HUDEP-2 (cell line): Measurements from ENCODE around the gene CCR6.

Experiments
- DNase-seq, 76 experiments: peaks; one replicate each; lab custom pipeline; 2025; ENCODE audit not compliant: unreplicated experiment in 76 of 76; lab: John Stamatoyannopoulos, UW

The CCR6 gene

DNA sequence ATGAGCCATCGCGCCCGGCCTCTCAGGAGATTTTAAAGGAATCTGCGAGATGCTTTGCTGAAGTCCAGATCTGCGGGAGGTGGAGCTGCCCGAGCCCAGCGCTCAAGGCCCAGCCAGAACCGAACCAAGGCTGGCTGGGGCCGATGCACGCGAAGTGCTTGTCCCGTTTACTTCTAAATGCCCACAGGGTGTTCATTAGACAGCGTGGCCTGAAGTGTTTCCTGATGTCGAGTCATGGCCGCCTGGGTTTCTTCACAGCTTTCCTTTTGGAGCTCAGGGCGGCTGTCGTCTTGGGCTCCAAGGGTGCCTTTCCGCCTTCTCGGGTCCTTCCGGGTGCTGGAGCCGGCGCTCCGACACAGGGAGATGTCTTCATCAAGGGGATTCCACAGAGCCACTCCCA, 25.1 kb upstream of the CCR6 start:
- DNase-seq: no peak

DNA sequence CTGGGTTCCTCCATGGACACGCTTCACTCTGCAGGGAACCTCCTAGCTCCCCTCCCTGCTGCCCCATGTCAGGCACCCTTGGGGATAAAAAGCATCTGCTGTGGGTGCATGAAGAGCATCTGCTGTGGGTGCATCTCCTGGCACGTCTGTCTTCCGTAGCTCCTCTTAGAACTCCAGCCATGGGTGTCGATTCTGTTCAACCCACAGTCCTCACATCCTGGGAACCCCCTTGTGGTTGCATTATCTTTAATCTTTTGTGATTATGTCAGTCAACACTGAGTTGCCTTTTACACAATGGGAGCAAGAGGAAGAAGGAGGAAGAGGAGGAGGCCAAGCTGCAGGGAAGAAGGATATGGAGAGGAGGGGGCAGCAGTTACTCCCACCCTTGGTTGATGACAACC, 24.1 kb upstream of the CCR6 start:
- no peak for DNase-seq

DNA sequence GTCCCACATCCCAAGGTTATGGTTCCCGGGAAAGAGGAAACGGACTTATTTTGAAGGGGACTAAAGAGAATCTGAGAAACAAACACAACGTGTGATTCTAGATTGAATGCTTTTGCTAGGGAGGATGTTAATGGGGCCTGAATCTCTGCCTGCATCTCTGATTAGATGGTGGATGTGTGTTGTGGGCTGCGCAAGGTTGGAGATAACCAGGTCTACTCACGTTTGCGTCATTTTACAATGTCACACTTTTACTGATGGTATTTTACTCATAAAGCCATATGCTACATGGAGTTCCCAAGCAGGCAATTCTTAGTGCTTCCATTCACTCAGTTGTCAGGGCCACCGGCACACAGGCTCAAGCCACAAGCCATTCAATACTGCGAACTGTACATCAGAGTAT, 23.2 kb upstream of the CCR6 start:
- no peak for DNase-seq

DNA sequence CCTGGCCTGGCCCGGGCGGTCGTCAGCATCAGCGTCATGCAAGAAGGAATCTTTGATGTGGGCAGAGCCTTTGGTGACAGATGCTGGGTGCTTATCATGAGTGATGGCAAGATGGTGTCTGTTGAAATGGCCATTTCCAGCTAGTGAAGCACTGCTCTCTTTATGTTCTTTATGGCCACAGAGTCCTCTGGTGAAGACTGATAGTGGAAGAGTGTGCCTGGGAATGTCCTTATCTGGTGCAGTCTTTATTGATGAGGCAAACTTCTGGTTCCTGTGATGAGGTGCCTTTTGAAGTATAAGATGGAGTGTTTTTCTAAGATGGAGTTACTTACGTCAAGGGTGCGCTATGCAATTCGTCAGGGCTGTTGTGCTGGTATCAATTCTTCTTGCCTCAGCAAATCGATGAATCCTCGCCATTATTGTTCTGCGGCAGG, 22.6 kb upstream of the CCR6 start:
- DNase-seq: no peak

DNA sequence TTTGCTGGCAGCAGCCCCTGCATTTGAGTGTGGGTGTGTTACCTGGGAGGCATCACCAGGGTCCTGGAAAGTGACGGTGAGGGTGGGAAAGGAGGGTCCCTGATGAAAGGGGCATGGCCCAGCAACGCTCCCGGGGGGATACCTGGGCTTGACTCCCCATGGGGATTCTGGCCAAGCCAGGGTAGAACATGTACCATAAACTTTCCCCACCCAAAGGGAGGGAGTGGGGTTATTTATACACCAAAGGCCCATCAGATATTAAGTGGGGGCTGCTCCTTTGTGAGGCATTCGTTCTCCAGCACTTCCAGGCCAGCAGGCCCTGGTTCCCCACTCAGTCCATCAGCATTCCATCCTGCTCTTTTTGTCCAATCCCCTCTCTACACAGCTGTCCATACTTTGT, 20.6 kb upstream of the CCR6 start:
- DNase-seq: no peak

DNA sequence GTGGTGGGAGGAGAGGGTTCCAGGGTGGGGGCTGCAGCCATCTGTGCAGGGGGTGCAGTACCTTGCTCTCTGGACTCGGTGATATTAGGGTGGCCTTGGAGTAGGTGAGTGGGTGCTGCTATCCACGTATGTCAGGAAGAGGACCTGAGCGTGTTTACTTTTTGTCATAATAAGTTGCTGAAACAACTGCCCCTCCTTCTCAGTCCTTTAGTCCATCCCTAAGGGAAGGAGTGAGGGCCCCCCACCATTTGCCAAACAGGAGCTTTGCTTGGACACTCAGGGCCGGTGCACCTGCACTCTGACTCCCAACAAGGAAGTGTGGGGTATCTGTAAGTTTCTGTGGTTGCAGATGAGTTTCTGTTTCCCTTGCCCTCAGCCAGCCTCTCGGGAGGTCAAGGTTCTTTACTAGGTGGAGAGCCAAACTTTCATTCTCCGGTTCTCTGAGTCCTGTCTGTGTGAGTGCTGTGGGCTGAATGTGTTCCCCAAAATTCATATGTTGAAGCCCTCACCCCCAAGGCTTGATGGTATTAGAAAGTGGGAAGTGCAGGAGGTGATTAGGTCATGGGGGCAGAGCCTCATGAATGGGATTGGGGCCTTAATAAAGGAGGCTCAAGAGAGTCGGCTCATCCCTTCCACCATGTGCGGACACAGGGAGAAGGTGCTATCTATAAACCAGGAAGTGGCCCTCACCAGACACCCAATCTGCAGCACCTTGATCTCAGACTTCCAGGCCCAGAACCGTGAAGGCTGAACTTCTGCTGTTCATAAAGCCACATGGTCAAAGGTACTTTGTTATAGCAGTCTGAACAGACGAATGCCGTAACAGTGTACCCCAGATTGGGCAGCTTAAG, 19.6 kb upstream of the CCR6 start:
- no peak for DNase-seq

DNA sequence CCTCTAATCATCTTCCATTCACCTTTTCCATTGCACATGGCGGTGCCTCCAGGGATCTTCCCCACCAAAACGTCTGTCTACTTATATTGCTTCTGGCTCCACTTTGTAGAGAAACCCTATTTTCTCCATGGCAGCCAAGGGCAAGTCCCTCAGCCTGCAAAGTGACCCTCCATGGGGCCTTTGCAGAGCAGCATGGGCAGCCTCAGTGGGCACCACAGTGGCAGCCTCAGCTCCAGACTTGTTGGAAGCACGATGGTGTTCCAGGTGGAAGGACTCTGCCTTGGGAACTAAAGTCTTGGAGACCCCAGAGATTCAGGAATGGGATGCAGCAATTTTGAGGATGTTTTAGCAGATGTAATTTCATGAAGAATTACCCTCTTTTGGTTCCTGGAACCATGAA, 18.5 kb upstream of the CCR6 start:
- DNase-seq: no peak

DNA sequence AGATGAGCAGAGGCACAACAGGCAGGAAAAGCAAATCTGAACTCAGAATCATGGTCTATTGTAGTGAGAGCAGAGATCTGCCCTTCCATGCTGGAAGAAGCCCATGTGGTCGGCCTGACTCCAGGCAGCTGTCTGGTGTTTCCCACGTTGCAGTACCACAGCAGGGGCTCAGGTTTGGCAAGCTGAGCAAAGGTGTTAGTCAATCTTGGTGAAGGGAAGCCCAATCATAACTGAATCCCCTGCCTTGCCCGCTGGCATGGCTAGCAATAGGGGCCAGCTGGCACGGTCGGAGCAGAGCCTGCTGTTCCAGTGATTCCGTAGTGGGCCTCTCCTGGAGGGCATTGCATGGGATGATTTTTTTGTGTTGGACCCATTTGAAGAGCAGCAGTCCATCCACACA, 17.8 kb upstream of the CCR6 start:
- no peak for DNase-seq

DNA sequence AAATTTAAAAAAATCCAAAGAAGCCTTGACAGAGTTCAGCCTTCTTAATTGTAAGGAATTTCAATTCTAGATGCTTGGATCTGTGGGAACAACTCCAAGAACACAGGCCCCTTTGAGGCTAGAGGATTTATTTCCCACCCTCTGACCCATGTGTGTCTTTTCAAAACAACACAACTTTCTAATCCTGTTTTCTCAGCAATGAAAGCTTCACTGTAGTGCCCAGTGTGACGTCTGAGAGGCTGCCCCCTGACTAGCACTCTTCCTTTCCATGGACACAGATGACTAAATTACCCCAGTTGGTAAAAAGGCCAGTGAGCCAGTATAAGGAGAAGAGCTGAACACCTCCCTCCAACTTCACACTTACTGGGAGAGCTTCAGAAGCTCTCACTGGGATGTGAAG, 16.5 kb upstream of the CCR6 start:
- no peak for DNase-seq

DNA sequence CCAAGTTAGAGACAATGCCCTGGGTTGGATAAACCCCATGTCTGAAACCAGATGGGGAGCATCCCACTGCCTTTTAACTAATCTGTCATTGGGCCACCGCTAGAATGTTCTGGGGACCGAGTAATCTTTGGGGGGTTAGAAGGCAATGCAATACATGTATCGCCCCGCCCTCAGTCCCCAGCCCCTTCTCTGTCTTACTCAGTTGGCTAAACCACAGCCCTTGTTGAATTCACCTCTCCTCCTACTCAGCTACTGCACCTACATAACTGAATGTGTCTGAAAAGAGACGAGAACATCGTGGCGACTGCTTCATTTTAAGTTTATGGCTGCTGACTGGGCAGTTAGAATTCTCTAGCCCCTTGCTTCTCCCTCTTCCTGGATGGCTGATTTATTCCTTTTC, 15.1 kb upstream of the CCR6 start:
- DNase-seq: no peak

DNA sequence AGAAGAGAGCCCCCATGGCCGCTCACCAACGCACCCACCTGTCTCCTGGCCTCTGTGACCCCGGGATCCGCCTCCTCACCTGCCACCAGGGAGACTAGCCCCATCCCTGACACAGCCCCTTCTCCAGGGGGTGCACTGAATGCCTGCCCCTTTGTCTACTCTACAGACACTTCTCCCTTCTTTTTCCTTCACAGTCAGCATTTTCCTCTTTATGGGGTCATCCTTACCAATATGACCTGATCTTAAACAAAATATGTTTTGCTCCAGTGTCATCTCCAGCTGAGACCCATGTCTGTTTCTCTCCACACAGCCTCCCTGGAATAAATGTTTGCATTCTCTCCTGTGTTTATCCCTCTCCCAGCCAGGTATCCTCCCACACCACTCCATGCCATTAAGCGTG, 14.6 kb upstream of the CCR6 start:
- DNase-seq: no peak

DNA sequence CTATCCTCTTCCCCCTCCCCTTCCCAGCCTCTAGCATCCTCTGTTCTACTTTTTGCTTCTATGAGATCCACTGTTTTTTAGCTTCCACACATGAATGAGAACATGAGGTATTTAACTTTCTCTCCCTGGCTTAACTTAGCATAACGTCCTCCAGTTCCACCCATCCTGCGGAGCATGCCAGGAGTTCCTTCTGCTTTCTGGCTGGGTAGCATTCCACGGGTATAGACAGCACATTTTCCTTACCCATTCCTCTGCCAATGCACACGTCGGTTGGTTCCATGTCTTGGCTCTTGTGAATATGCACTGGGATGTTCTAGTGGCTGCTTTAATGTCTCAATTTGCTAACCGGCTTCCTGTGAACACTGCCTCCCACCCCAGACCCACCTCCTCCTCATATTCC, 13.2 kb upstream of the CCR6 start:
- DNase-seq: no peak

DNA sequence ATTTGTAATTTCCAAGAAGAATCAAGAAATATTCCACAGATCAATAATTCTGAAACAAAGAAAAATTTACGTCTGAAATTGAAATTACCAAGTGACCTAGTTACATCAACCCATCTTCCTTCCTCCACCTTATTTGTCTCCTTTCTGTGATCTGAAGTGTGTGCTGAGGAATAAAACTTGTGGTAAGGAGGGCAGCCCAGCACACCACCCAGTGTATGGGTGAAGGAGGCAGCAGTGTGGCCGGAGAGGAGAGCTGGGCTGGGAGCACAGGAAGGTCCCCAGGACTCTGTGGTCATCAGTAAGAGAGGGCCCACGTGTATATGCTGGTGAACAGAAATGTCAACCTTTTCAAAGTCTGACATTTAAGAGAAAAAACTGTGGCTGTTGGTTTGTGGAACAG, 11.3 kb upstream of the CCR6 start:
- DNase-seq: no peak

DNA sequence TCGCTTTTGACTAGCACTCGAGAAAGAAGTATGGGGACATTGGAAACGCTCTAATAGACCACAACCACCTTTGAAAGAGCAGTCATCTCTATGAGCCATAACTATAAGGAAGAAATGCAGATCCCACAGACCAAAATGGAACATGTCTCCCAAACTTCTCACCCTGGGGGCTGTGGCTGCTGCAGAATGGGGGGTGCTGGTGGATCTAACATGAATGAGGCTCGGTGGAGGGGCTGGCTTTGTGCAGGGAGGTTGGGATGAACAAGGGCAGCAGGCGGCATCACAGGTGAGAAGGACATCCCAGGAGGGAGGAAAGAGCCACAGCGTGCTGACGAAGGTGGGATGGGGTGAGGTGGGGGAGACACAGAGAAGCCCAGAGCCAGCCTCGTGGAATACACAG, 10.5 kb upstream of the CCR6 start:
- no peak for DNase-seq

DNA sequence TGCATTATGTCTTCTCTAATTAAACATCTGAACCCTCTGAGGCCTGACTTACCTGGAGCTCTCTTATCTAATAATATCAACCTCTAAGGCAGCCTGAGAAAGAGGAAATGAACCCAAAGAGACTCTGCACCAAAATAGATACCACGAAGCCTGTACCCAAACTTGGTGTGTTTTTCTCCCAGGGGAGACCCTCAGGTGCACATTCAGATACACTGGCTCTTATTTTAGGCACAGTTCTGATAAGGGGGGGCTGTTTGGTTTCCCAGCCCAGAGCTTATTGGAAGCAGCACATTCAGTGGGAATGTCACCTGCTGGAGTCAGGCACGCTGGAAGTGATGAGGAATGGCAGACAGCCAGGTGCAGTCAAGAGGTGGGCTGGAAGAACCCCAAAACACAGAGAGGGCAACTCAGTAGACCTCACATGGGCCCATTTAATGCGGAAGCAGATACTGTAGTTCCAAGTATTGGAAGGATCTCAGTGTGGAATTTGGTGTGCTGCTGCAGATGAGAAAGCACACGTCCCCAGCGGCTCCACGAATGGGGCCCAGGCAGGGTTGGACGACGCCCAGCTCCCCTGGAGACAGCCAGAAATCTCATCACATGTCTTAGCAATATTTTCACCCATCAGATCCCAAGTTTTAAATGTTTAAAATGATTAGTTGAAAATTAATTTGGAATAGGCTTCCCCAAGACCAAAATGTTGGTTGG, 9.7 kb upstream of the CCR6 start:
- DNase-seq: no peak

DNA sequence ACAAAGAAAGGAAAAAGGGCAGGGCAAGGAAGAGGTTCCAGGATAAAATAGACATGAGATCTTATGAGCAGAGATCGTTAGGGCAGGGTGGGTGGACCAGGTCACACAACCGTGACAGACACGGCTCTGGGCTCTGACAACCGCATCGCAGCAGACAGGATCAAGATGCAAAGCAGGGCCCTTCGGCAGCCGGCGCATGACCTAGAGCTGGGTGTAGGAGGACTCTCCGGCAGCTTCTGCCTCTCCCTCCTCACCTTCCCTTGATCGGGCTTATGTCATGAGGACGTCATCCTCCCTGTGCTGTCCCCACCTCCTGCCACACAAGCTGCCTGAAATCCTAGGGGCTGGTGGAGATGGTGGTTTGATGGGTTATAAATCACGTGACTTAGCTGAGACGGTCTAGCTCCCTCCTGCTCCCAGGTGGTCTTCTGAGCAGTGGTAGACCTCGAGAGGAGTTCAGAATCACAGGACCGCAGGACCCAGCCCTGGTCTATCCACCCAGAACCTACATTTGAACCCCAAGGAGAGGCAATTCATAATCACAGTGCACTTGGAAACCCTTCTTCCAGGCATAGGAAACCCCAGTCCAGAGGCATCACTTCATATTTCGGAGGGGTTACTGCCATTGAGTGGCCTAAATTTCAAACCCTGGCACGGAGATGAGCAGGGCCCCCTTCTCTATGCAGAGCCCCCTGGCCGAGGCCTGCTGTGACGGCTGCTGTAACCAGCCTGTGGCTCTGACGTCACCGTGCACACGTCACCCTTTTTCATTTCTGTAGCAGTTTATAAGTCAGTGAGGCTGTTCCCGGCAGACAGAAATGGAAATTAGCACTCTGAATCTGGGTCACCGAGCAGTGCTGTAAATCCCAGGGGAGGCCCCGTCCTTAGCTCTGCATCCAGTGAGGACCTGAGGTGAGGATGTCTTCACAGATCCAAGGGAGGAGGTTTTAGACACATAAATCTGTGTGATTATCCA, 8.7 kb upstream of the CCR6 start:
- no peak for DNase-seq

DNA sequence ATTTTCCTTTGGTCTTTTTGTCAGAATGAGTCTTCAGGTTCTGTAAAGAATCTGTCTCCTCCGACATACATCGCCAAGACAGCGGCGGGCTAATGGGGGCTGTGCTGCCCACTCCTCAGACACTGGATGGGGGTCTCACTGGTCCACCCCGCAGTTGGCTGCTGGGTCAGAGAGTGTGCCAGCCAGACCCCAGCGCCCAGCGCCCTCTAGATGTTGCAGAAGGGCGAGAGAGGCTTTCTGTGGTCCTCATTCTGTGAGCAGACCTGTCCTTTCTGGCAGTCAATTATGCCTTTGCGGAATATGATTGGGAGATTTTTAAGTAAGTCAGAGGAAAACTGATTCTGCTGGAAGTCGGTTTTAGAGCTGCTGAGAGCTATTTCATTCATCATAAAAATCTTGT, 7.8 kb upstream of the CCR6 start:
- DNase-seq: no peak

DNA sequence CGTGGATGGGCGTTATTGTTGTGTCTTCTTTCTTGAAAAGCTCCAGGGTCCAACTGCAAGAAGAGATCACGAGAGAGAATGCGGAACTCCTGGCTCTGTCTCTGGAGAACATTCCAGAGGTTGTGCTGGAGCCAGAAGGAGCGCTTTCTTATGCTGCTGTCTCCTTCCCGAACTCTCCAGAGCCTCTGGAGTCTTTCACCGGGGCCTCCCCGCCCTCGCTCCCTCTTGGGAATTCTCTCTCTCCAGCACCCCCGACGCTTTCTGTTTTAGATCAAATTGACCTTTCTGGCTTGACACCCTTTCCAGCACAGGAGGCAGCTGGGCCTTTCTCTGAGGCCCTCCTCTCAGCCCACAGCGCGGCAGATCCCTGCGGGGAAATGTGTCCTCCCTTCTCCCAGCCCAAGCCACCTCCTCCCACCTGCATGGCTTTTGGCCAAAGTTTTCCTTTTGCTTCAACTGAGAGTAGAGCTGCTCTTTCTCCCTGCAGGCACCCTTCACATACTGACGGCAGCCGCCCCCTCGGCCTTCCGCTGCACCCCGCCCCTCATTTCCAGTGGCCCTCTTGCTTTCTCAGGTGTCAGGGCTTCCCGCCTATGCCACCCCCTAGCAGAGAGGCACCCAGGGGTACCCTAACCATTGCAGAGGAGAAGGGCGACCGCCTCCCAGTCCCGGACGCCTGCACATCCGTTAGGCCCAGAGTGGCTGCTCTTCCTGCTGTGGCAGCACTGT, 6.6 kb upstream of the CCR6 start:
- DNase-seq: no peak

DNA sequence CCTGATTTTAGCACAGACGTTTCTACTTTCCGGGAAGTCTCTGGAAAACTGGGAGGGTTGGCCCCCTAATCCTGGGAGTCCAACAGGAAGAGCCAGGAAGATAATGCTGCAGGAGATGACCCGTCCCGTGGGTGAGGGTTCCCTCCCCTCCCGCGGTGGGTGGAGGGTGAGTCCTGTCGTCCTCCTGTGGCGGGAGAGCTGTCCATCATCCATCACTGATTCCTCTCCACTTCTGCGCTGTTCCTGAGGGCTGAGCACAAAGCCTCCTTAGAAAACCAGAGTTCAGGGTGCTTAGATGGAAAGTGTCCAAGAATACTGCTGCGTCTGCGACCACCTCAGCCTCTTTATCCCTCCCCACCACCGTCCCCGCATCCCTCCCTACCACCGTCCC, 6.1 kb upstream of the CCR6 start:
- no peak for DNase-seq

DNA sequence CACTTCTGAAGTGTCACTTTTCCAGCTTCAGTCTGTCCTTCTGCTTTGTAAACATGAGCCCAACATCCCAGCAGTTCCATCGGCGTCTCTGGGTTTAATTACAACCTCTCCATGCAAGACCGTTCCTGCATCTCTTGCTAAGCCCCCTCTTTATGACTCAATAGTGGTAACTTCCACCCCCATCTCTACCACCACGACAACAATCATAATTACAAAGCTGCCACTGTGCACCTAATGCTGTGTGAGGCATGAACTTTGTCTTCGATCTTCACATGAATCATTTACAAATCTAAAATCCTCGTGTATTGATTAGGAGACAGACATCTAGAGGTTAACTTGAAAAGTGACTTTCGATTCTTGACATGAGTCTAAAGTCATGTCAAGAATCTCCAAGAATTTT, 4.9 kb upstream of the CCR6 start:
- DNase-seq: no peak

DNA sequence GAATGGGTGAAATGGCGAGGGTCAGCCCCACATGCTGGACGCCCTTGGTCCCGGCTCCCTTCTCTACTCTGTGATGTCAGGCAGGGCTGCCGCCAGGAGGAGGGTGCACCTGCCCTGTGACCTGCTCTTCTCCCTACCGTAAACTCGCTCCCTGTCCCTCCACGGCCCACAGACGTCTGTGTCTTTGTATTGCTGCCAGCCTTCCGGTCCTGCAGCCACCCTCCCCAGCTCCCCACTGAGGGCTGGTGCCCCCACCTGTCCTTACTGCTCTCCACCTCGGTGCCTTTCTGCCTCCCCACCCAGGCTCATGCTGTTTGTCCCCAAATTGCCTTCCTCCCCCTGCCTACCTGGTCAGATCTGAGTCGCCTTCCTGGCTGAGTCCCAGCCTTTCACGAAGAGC, 4.1 kb upstream of the CCR6 start:
- DNase-seq: no peak
